H1 (cell line): Measurements from ENCODE around the gene SIK1. TPM values are rescaled to one million over a fixed set of nuclear protein-coding genes. Genes with fewer than 3 reads are reported as not detected.

Experiments used
- CTCF ChIA-PET: fragments of 300-600 bp; sonication (Branson Sonifier 250); formaldehyde crosslinking; loops from one replicate; lab custom pipeline; 2021; ENCODE audit not compliant: partially characterized antibody; lab: Charles Lee
- POLR2A ChIA-PET: fragments of 300-600 bp; sonication (Branson Sonifier 250); formaldehyde crosslinking; loops from one replicate; lab custom pipeline; 2021; ENCODE audit warnings: inconsistent platforms; ENCODE audit not compliant: partially characterized antibody; lab: Charles Lee
- DNase-seq, 2 experiments: peaks; one replicate each; pipeline versions ENCODE4 v3.0.0 to v3.0.0-alpha.2; 2010 to 2022; ENCODE audit warnings: low spot score in 2 of 2, low read depth in 1 of 2, mixed read lengths in 1 of 2
- FAIRE-seq: peaks from 2 replicates; lab custom pipeline; 2011; peaks lifted over from hg19 to GRCh38; lab: Jason Lieb, UNC
- H2AFZ ChIP-seq: 2 replicates; pipeline ENCODE4 v1.8.1; 2012; ENCODE audit warnings: low read length, inconsistent platforms
- H2AK5ac ChIP-seq: 2 replicates; pipeline ENCODE4 v1.6.1; 2013; ENCODE audit warnings: low read depth, low read length
- H2BK120ac ChIP-seq: replicated peaks from 2 replicates; pipeline ENCODE3; 2013; ENCODE audit warnings: low read depth, low read length, inconsistent platforms
- H2BK12ac ChIP-seq: 2 replicates; pipeline ENCODE4 v1.6.1; 2013; ENCODE audit warnings: low read depth, low read length
- H2BK15ac ChIP-seq: 2 replicates; pipeline ENCODE4 v1.6.1; 2013; ENCODE audit warnings: low read length
- H2BK20ac ChIP-seq: 2 replicates; pipeline ENCODE4 v1.6.1; 2013; ENCODE audit warnings: low read length
- H2BK5ac ChIP-seq: 2 replicates; pipeline ENCODE4 v1.6.1; 2013; ENCODE audit warnings: low read depth, low read length
- H3K14ac ChIP-seq: 2 replicates; pipeline ENCODE4 v1.6.1; 2013; ENCODE audit warnings: inconsistent platforms; ENCODE audit not compliant: insufficient read length
- H3K18ac ChIP-seq: 2 replicates; pipeline ENCODE4 v1.6.1; 2013; ENCODE audit warnings: low read length; ENCODE audit errors: extremely low read depth
- H3K23ac ChIP-seq: 2 replicates; pipeline ENCODE4 v1.6.1; 2013; ENCODE audit warnings: inconsistent platforms; ENCODE audit not compliant: insufficient read length
- H3K23me2 ChIP-seq: 2 replicates; pipeline ENCODE4 v1.6.1; 2013; ENCODE audit warnings: low read depth, low read length
- H3K27ac ChIP-seq: 2 replicates; pipeline ENCODE4 v1.6.1; 2011; ENCODE audit warnings: low read depth, low read length, inconsistent platforms
- H3K27me3 ChIP-seq, 4 experiments: replicated peaks in 1 of 4; 1 replicate in 1 of 4; 2 replicates in 3 of 4; pipeline versions ENCODE4 v1.6.1 to v1.8.1; 2011 to 2013; ENCODE audit warnings: low read length in 3 of 4, mild to moderate bottlenecking in 3 of 4, inconsistent platforms in 2 of 4, mixed read lengths in 2 of 4, moderate library complexity in 1 of 4; ENCODE audit not compliant: control insufficient read depth in 3 of 4, insufficient read depth in 3 of 4; ENCODE audit errors: extremely low read depth in 1 of 4
- H3K36me3 ChIP-seq, 4 experiments: 2 replicates each; pipeline versions ENCODE4 v1.6.1 to v1.8.1; 2011 to 2013; ENCODE audit warnings: mild to moderate bottlenecking in 4 of 4, low read length in 3 of 4, moderate library complexity in 2 of 4, control low read depth in 1 of 4, inconsistent platforms in 1 of 4; ENCODE audit not compliant: insufficient read depth in 4 of 4, control insufficient read depth in 2 of 4
- H3K4ac ChIP-seq: replicated peaks from 2 replicates; pipeline ENCODE3; 2013; ENCODE audit warnings: low read length, low read depth, mixed read lengths, inconsistent platforms; ENCODE audit not compliant: insufficient read length
- H3K4me1 ChIP-seq, 4 experiments: replicated peaks in 1 of 4; 1 replicate in 1 of 4; 2 replicates in 3 of 4; pipeline versions ENCODE4 v1.6.1 to v1.8.1; 2011 to 2013; ENCODE audit warnings: low read length in 3 of 4, inconsistent platforms in 2 of 4, mixed read lengths in 1 of 4; ENCODE audit not compliant: insufficient read depth in 4 of 4, control insufficient read depth in 3 of 4
- H3K4me2 ChIP-seq, 2 experiments: 2 replicates each; pipeline versions ENCODE4 v1.6.1 to v1.8.1; 2011 to 2013; ENCODE audit warnings: low read depth in 2 of 2, low read length in 2 of 2, control low read depth in 1 of 2, inconsistent platforms in 1 of 2, mild to moderate bottlenecking in 1 of 2; ENCODE audit not compliant: insufficient read depth in 1 of 2
- H3K4me3 ChIP-seq, 4 experiments: fragments of 200-600, 300-600 bp in 1 of 4; sonication (generic), shearing (Covaris generic), sonication (Bioruptor Twin) in 1 of 4; 2 replicates each; pipeline versions ENCODE4 v1.5.1 to v1.8.1; 2011 to 2016; ENCODE audit warnings: low read length in 4 of 4, low read depth in 3 of 4, control low read depth in 2 of 4, inconsistent platforms in 2 of 4, mild to moderate bottlenecking in 2 of 4, mixed read lengths in 1 of 4, moderate library complexity in 1 of 4; ENCODE audit not compliant: insufficient read depth in 2 of 4; ENCODE audit errors: extremely low read depth in 1 of 4
- H3K56ac ChIP-seq: replicated peaks from 2 replicates; pipeline ENCODE3; 2013; ENCODE audit warnings: low read depth, mild to moderate bottlenecking, mixed read lengths, low read length, inconsistent platforms; ENCODE audit not compliant: insufficient read length
- H3K79me1 ChIP-seq: 2 replicates; pipeline ENCODE4 v1.6.1; 2013; ENCODE audit warnings: low read depth, low read length, control low read depth
- H3K79me2 ChIP-seq, 2 experiments: 2 replicates each; pipeline versions ENCODE4 v1.6.1 to v1.8.1; 2012 to 2013; ENCODE audit warnings: low read length in 2 of 2, mild to moderate bottlenecking in 2 of 2, inconsistent platforms in 1 of 2; ENCODE audit not compliant: insufficient read depth in 2 of 2, control insufficient read depth in 1 of 2
- H3K9ac ChIP-seq, 4 experiments: replicated peaks in 1 of 4; 1 replicate in 1 of 4; 2 replicates in 3 of 4; pipeline versions ENCODE4 v1.6.1 to v1.8.1; 2011 to 2013; ENCODE audit warnings: low read depth in 3 of 4, low read length in 3 of 4, control low read depth in 2 of 4, mild to moderate bottlenecking in 2 of 4, moderate library complexity in 2 of 4, inconsistent platforms in 1 of 4; ENCODE audit errors: extremely low read depth in 1 of 4
- H3K9me3 ChIP-seq, 2 experiments: 2 replicates each; pipeline versions ENCODE4 v1.6.1 to v1.8.1; 2012 to 2013; ENCODE audit warnings: mild to moderate bottlenecking in 2 of 2, moderate library complexity in 2 of 2, control low read depth in 1 of 2, inconsistent platforms in 1 of 2, low read depth in 1 of 2, low read length in 1 of 2, mixed read lengths in 1 of 2; ENCODE audit not compliant: insufficient read depth in 2 of 2
- H4K20me1 ChIP-seq, 2 experiments: replicated peaks in 1 of 2; 2 replicates each; pipeline versions ENCODE3 to v1.8.1; 2011 to 2013; ENCODE audit warnings: inconsistent platforms in 2 of 2, low read length in 2 of 2, mild to moderate bottlenecking in 1 of 2; ENCODE audit not compliant: insufficient read depth in 2 of 2, control insufficient read depth in 1 of 2
- H4K5ac ChIP-seq: 2 replicates; pipeline ENCODE4 v1.6.1; 2013; ENCODE audit warnings: low read length, low read depth, mixed read lengths, inconsistent platforms; ENCODE audit not compliant: insufficient read length
- H4K8ac ChIP-seq: 2 replicates; pipeline ENCODE4 v1.8.0; 2013; ENCODE audit warnings: mild to moderate bottlenecking, moderate library complexity, low read length, inconsistent platforms; ENCODE audit not compliant: insufficient read depth; ENCODE audit errors: extremely low read depth
- H4K91ac ChIP-seq: replicated peaks from 2 replicates; pipeline ENCODE3; 2013; ENCODE audit warnings: low read length, mixed read lengths, inconsistent platforms; ENCODE audit not compliant: insufficient read length
- CHD1 ChIP-seq: IDR thresholded peaks from 2 replicates; pipeline ENCODE4 v1.6.1; 2012; ENCODE audit warnings: low read depth, low read length, improper control_type of control experiment
- EP300 ChIP-seq, 2 experiments: IDR thresholded peaks; 1 replicate in 1 of 2; 2 replicates in 1 of 2; pipeline ENCODE4 v1.6.1; 2011 to 2012; ENCODE audit warnings: low read depth in 2 of 2, low read length in 2 of 2, mild to moderate bottlenecking in 2 of 2, borderline replicate concordance in 1 of 2, inconsistent platforms in 1 of 2, moderate library complexity in 1 of 2
- WGBS, 2 experiments: shearing (Covaris generic) in 1 of 2; methylation state at CpG; one replicate each; pipeline versions ENCODE4 v1.1.6 to v1.1.7; 2013 to 2015; ENCODE audit warnings: low lambda C conversion rate in 2 of 2, mixed read lengths in 2 of 2, inconsistent platforms in 1 of 2, low coverage in 1 of 2, missing lambda C conversion rate in 1 of 2; ENCODE audit not compliant: insufficient replicate concordance in 2 of 2, insufficient coverage in 1 of 2, insufficient read length in 1 of 2; ENCODE audit errors: extremely low coverage in 1 of 2, missing lambda C conversion rate in 1 of 2; 5-methylcytosine and 5-hydroxymethylcytosine counted together
- polyA plus RNA-seq, 7 experiments: library from polyadenylated mRNA; depleted of rRNA in 3 of 7; stranded (reverse) in 5 of 7; unstranded in 2 of 7; fragments of >200 nt in 5 of 7; fragments of 200-250 nt in 2 of 7; gene quantifications; 1 replicate in 5 of 7; 2 replicates in 1 of 7; 4 replicates in 1 of 7; pipeline versions ENCODE4 v1.2.1 to v1.2.3, GENCODE V29; 2011 to 2013; ENCODE audit warnings: missing spikeins in 2 of 7, mixed read lengths in 2 of 7
- total RNA-seq: library from RNA; stranded (reverse); fragmentation: NEBNext Ultra II Directional; extraction: Animal tissue kit (Norgen Biotek cat#: 25700); gene quantifications from 2 replicates; pipeline ENCODE4 v1.2.1, GENCODE V29; 2021

The SIK1 gene
- total and polyA plus RNA-seq, 2 of the 8 experiments (the other 6 are each of a cell fraction or from before 2014, with no cell fraction given): 1.5 to 6.7 TPM

GRCh38 chr21:43376478-43376882, 50.5 kb downstream of the SIK1 start:
- no peak for TF ChIP-seq CHD1
- TF ChIP-seq EP300 (IDR thresholded peaks at IDR 0.05; ENCODE audit: borderline replicate concordance in 1 of 2, low read depth in 2 of 2, low read length in 2 of 2): no peak
- H3K79me2 ChIP-seq: no peaks in the 10 kb centered on the region
- H3K23me2 ChIP-seq: no peaks in the 10 kb centered on the region
- no peak overlapping the region; the same call in 1 of the 2 replicates for H2BK5ac ChIP-seq
- no peak overlapping the region for H2AK5ac ChIP-seq
- ChIA-PET CTCF (interaction anchor here (0.6 to 1.1 kb wide), 3 partner anchors 19 to 64 kb away, joined by 3 read pairs; no protein-coding TSS in a partner anchor), POLR2A (no interaction called here)
- H2BK12ac ChIP-seq: no peak overlapping the region
- H3K27me3 ChIP-seq: no peaks in the 10 kb centered on the region
- no peak overlapping the region for H3K14ac ChIP-seq
- H3K27ac ChIP-seq: no peak overlapping the region
- FAIRE-seq (no peak), DNase-seq (no peak)
- no peak overlapping the region for H3K4ac ChIP-seq
- no peaks in the 10 kb centered on the region for H4K20me1 ChIP-seq
- no peaks in the 10 kb centered on the region for H3K79me1 ChIP-seq
- H3K4me1 ChIP-seq: peaks cover 0 to under 1% (median 0%) of the 10 kb centered on the region in 4 experiments; a peak in 4 of 7 replicates
- no peak overlapping the region for H2BK15ac ChIP-seq
- no peak overlapping the region for H3K56ac ChIP-seq
- no peak overlapping the region for H3K9ac ChIP-seq
- no peaks in the 10 kb centered on the region for H3K9me3 ChIP-seq
- H4K5ac ChIP-seq: no peak overlapping the region
- no peak overlapping the region for H2AFZ ChIP-seq
- H4K91ac ChIP-seq: no peak overlapping the region
- H2BK120ac ChIP-seq: no peak overlapping the region
- no peaks in the 10 kb centered on the region for H3K36me3 ChIP-seq
- H4K8ac ChIP-seq: no peak overlapping the region; the same call in 1 of the 2 replicates
- WGBS, 2 experiments: 91% methylated on average over 7 of the region's 10 CpGs; no CpG with 5 or more reads in 1 of the 2 experiments
- no peak overlapping the region for H3K23ac ChIP-seq
- H3K4me3 ChIP-seq: no peak overlapping the region
- H3K4me2 ChIP-seq: no peak overlapping the region
- no peak overlapping the region for H2BK20ac ChIP-seq
- H3K18ac ChIP-seq: no peak overlapping the region; the same call in 1 of the 2 replicates
